Measurements from ENCODE around the gene ACER1.

- TF ChIP-seq POLR2A (IDR thresholded peaks at IDR 0.05) (no peak), CTCF (IDR thresholded peaks at IDR 0.05) (no peak)
These were observed 19.9 kb downstream of the ACER1 start for GRCh38 chr19:6313398-6313969.

Measured in uterus (tissue), 2 donors.